ENCODE results near the gene ALKBH3. TPM values are rescaled to one million over a fixed set of nuclear protein-coding genes. Genes with fewer than 3 reads are reported as not detected.

The ALKBH3 gene
- total and polyA plus RNA-seq, 2 donors (not counting 3 experiments of a cell fraction or from before 2014, with no cell fraction given): 28.0 to 34.7 TPM

GRCh38 chr11:43942662-43943371 is 62.2 kb downstream of the ALKBH3 start:
- Histone ChIP-seq H3K36me3 (ENCODE audit: control insufficient read depth in 2 of 2, extremely low read depth in 1 of 2, insufficient read depth in 2 of 2, low read length in 2 of 2) (no peaks in the 10 kb centered on the region), H3K4me3 (replicated peaks in 1 of 3; ENCODE audit: insufficient read depth in 1 of 3, low read depth in 1 of 3, low read length in 3 of 3) (peak overlapping the region; percentile 54 to 66 (median 61)), H3K9ac (replicated peaks; ENCODE audit: extremely low read depth, insufficient read depth, low read length) (peak overlapping the region; percentile 18), H3K27ac (ENCODE audit: insufficient read depth, low read depth, low read length) (no peak overlapping the region), H3K4me2 (ENCODE audit: insufficient read depth, low read length) (peak overlapping the region; percentile 86), H2AFZ (ENCODE audit: low read depth, low read length) (peak overlapping the region; percentile 64), H4K20me1 (replicated peaks; ENCODE audit: control insufficient read depth, extremely low read depth, insufficient read depth, low read length) (no peaks in the 10 kb centered on the region), H3K4me1 (ENCODE audit: control insufficient read depth, extremely low read depth, insufficient read depth, low read length) (peaks cover 13% of the 10 kb centered on the region), H3K9me1 (replicated peaks; ENCODE audit: control insufficient read depth, extremely low read depth, insufficient read depth, low read length) (no peaks in the 10 kb centered on the region), H3K27me3 (ENCODE audit: control insufficient read depth in 2 of 2, insufficient read depth in 2 of 2, low read length in 2 of 2) (peaks cover 11 to 24% of the 10 kb centered on the region in 2 experiments), H3K9me3 (replicated peaks; ENCODE audit: control insufficient read depth, insufficient read depth, low read length) (no peaks in the 10 kb centered on the region), H3K79me2 (ENCODE audit: control insufficient read depth, insufficient read depth, low read length) (no peaks in the 10 kb centered on the region)
- TF ChIP-seq POLR2AphosphoS5 (IDR thresholded peaks at IDR 0.05; ENCODE audit: insufficient read depth, low read depth, low read length) (peak; percentile 14), MYC (IDR thresholded peaks at IDR 0.05; ENCODE audit: low read depth, low read length) (no peak), POLR2A (IDR thresholded peaks at IDR 0.05; ENCODE audit: low read depth, low read length) (no peak)
- no TSS peak for BruUV-seq (replicated peaks)
- CTCF ChIA-PET: interaction anchor here (0.9 to 15.5 kb wide), 10 partner anchors 8 to 152 kb away, joined by 3 to 352 read pairs (median 12); partner anchors contain the start of gene EXT2
- intact Hi-C loops (cut with micrococcal nuclease): loop anchor here (2.0 kb wide), 1 partner anchor 20 kb away; no protein-coding TSS in a partner anchor
- POLR2A ChIA-PET: interaction anchor here (0.7 to 2.0 kb wide), 7 partner anchors 9 to 53 kb away, joined by 3 to 8 read pairs (median 4); no protein-coding TSS in a partner anchor
- FAIRE-seq: peak; percentile 72
- dilution Hi-C loops (cut with MboI; ENCODE audit: extremely low pct_ligation_motif_present, low sequenced_read_pairs): no loop called here
- DNase-seq (ENCODE audit: low read depth, low spot score): peak; percentile 59

- Histone ChIP-seq H3K4me2 (ENCODE audit: insufficient read depth, low read length) (peak overlapping the region; percentile 86), H4K20me1 (replicated peaks; ENCODE audit: control insufficient read depth, extremely low read depth, insufficient read depth, low read length) (no peaks in the 10 kb centered on the region), H3K36me3 (ENCODE audit: control insufficient read depth in 2 of 2, extremely low read depth in 1 of 2, insufficient read depth in 2 of 2, low read length in 2 of 2) (no peaks in the 10 kb centered on the region), H3K4me1 (ENCODE audit: control insufficient read depth, extremely low read depth, insufficient read depth, low read length) (peaks cover 13% of the 10 kb centered on the region), H3K4me3 (replicated peaks in 1 of 3; ENCODE audit: insufficient read depth in 1 of 3, low read depth in 1 of 3, low read length in 3 of 3) (peak overlapping the region; percentile 54 to 66 (median 61)), H3K9me1 (replicated peaks; ENCODE audit: control insufficient read depth, extremely low read depth, insufficient read depth, low read length) (no peaks in the 10 kb centered on the region), H3K9ac (replicated peaks; ENCODE audit: extremely low read depth, insufficient read depth, low read length) (peak overlapping the region; percentile 18), H3K79me2 (ENCODE audit: control insufficient read depth, insufficient read depth, low read length) (no peaks in the 10 kb centered on the region), H3K27me3 (ENCODE audit: control insufficient read depth in 2 of 2, insufficient read depth in 2 of 2, low read length in 2 of 2) (peaks cover 11 to 26% of the 10 kb centered on the region in 2 experiments), H3K27ac (ENCODE audit: insufficient read depth, low read depth, low read length) (no peak overlapping the region), H3K9me3 (replicated peaks; ENCODE audit: control insufficient read depth, insufficient read depth, low read length) (no peaks in the 10 kb centered on the region), H2AFZ (ENCODE audit: low read depth, low read length) (peak overlapping the region; percentile 64)
- FAIRE-seq (no peak), DNase-seq (ENCODE audit: low read depth, low spot score) (peak; percentile 42)
- intact Hi-C loops (cut with micrococcal nuclease) (loop anchor here (2.0 kb wide), 1 partner anchor 21 kb away; no protein-coding TSS in a partner anchor), dilution Hi-C loops (cut with MboI; ENCODE audit: extremely low pct_ligation_motif_present, low sequenced_read_pairs) (no loop called here)
- ChIA-PET CTCF (interaction anchor here (1.2 to 15.5 kb wide), 8 partner anchors 10 to 593 kb away, joined by 3 to 352 read pairs (median 15); no protein-coding TSS in a partner anchor), POLR2A (interaction anchor here (1.2 to 2.0 kb wide), 3 partner anchors 10 to 54 kb away, joined by 3 to 8 read pairs (median 4); no protein-coding TSS in a partner anchor)
- TSS peak; percentile 76 for BruUV-seq (replicated peaks)
- TF ChIP-seq GATA2 (IDR thresholded peaks at IDR 0.05; ENCODE audit: insufficient read depth, insufficient read length, low read depth, low read length) (no peak), CTCF (IDR thresholded peaks at IDR 0.05; ENCODE audit: extremely low read depth in 1 of 2, insufficient read depth in 1 of 2, low read depth in 1 of 2, low read length in 2 of 2) (no peak), FOS (IDR thresholded peaks at IDR 0.05; ENCODE audit: borderline replicate concordance, insufficient read depth, low read length) (no peak), JUN (IDR thresholded peaks at IDR 0.05; ENCODE audit: borderline replicate concordance, insufficient read depth, insufficient read length, low read depth) (no peak), MYC (IDR thresholded peaks at IDR 0.05; ENCODE audit: low read depth, low read length) (no peak), EZH2 (IDR thresholded peaks at IDR 0.05; ENCODE audit: borderline replicate concordance, low read depth, low read length, severe bottlenecking) (no peak), MAX (IDR thresholded peaks at IDR 0.05; ENCODE audit: insufficient read depth, insufficient read length) (no peak), POLR2A (IDR thresholded peaks at IDR 0.05; ENCODE audit: low read depth, low read length) (no peak), POLR2AphosphoS5 (IDR thresholded peaks at IDR 0.05; ENCODE audit: insufficient read depth, low read depth, low read length) (no peak)
These were observed 62.8 kb downstream of the ALKBH3 start for GRCh38 chr11:43943372-43943930.

Measured in endothelial cell of umbilical vein (primary cell).